K562 (cell line): ENCODE results near the gene TERT. TPM values are rescaled to one million over a fixed set of nuclear protein-coding genes. Genes with fewer than 3 reads are reported as not detected.

Source experiments
- ATAC-seq: fragments of 200-7000 bp; cut with Tn5 transposase; 3 replicates; pipeline ENCODE4 v1.9.1; 2020; ENCODE audit warnings: moderate library complexity
- BruUV-seq: library from RNA; stranded (reverse); fragments of 400-500 nt; replicated peaks from 2 replicates; lab custom pipeline; 2021; lab: Mats Ljungman, UMichigan
- CTCF ChIA-PET: fragments of 300-600 bp; formaldehyde crosslinking; extraction: SDS; loops from one replicate; lab custom pipeline; 2021; ENCODE audit warnings: low intra/inter-chr PET ratio; lab: Yijun Ruan, JAX
- POLR2A ChIA-PET: fragments of 300-600, 350-650 bp; sonication (Branson Sonifier 250); formaldehyde crosslinking; extraction: SDS; loops from one replicate; lab custom pipeline; 2021; ENCODE audit warnings: antibody characterized with exemption, inconsistent platforms; lab: Yijun Ruan, JAX
- DNase-seq, 4 experiments: peaks; one replicate each; pipeline versions ENCODE4 v3.0.0 to v3.0.0-alpha.2; 2011 to 2018; ENCODE audit warnings: low spot score in 3 of 4, mixed read lengths in 3 of 4; ENCODE audit errors: extremely low read depth in 1 of 4
- FAIRE-seq: peaks from 2 replicates; lab custom pipeline; 2011; peaks lifted over from hg19 to GRCh38; lab: Jason Lieb, UNC
- H2AFZ ChIP-seq: 2 replicates; pipeline ENCODE4 v1.6.0; 2011; ENCODE audit warnings: low read depth, low read length, control low read depth, inconsistent platforms
- H3K27ac ChIP-seq: fragments of 200-600 bp; 3 replicates; pipeline ENCODE4 v1.8.0; 2011; ENCODE audit warnings: low read depth, mild to moderate bottlenecking, control low read depth, inconsistent platforms, low read length, moderate library complexity, mixed read lengths; ENCODE audit errors: extremely low read depth
- H3K27me3 ChIP-seq, 2 experiments: fragments of 300-600 bp in 1 of 2; 2 replicates in 1 of 2; 3 replicates in 1 of 2; pipeline versions ENCODE4 v1.6.0 to v1.8.0; 2011; ENCODE audit warnings: inconsistent platforms in 2 of 2, low read length in 2 of 2, mild to moderate bottlenecking in 1 of 2, mixed read lengths in 1 of 2, moderate library complexity in 1 of 2; ENCODE audit not compliant: control insufficient read depth in 2 of 2, insufficient read depth in 2 of 2
- H3K36me3 ChIP-seq: fragments of 300-600 bp; 3 replicates; pipeline ENCODE4 v1.8.0; 2011; ENCODE audit warnings: mild to moderate bottlenecking, low read length, inconsistent platforms; ENCODE audit not compliant: control insufficient read depth, insufficient read depth
- H3K4me1 ChIP-seq, 2 experiments: fragments of 200-600 bp in 1 of 2; replicated peaks in 1 of 2; 2 replicates in 1 of 2; 3 replicates in 1 of 2; pipeline versions ENCODE4 v1.5.1 to v1.8.0; 2011; ENCODE audit warnings: inconsistent platforms in 2 of 2, low read length in 2 of 2, mild to moderate bottlenecking in 1 of 2, mixed read lengths in 1 of 2, moderate library complexity in 1 of 2; ENCODE audit not compliant: control insufficient read depth in 2 of 2, insufficient read depth in 2 of 2
- H3K4me2 ChIP-seq: 2 replicates; pipeline ENCODE4 v1.6.1; 2011; ENCODE audit warnings: low read length, control low read depth, inconsistent platforms, mixed read lengths; ENCODE audit not compliant: insufficient read depth
- H3K4me3 ChIP-seq: fragments of 200-600 bp; sonication (generic), shearing (Covaris generic); 2 replicates; pipeline ENCODE4 v1.5.1; 2016; ENCODE audit warnings: control low read depth, inconsistent platforms
- H3K79me2 ChIP-seq: fragments of 200-600 bp; 3 replicates; pipeline ENCODE4 v1.8.0; 2011; ENCODE audit warnings: low read length, inconsistent platforms; ENCODE audit not compliant: control insufficient read depth, insufficient read depth
- H3K9ac ChIP-seq, 2 experiments: 2 replicates each; pipeline versions ENCODE4 v1.6.0 to v1.6.1; 2011; ENCODE audit warnings: low read depth in 2 of 2, low read length in 2 of 2, control low read depth in 1 of 2, inconsistent platforms in 1 of 2, mild to moderate bottlenecking in 1 of 2, mixed read lengths in 1 of 2; ENCODE audit not compliant: insufficient read depth in 1 of 2
- H3K9me1 ChIP-seq: one replicate; pipeline ENCODE4 v1.6.0; 2011; ENCODE audit warnings: inconsistent platforms, mild to moderate bottlenecking, low read length, moderate library complexity; ENCODE audit not compliant: control insufficient read depth, insufficient read depth
- H3K9me3 ChIP-seq: replicated peaks from 2 replicates; pipeline ENCODE4 v1.5.1; 2011; ENCODE audit warnings: low read depth, low read length, inconsistent platforms; ENCODE audit not compliant: control insufficient read depth, insufficient read depth
- H4K20me1 ChIP-seq: replicated peaks from 2 replicates; pipeline ENCODE4 v1.6.1; 2011; ENCODE audit warnings: low read length, inconsistent platforms, mixed read lengths; ENCODE audit not compliant: control insufficient read depth, insufficient read depth
- CBFB ChIP-seq: sonication (generic); formaldehyde crosslinking; IDR thresholded peaks from 2 replicates; pipeline ENCODE4 v1.4.0; 2020; ENCODE audit warnings: mild to moderate bottlenecking, missing genetic modification reagents
- CBX5 ChIP-seq: IDR thresholded peaks from 2 replicates; pipeline ENCODE4 v1.6.1; 2014; ENCODE audit warnings: low read depth, borderline replicate concordance
- DMBX1 ChIP-seq: fragments of 250-450 bp; sonication (Bioruptor Pico); IDR thresholded peaks from 2 replicates; pipeline ENCODE4 v1.8.0; 2022; ENCODE audit warnings: inconsistent platforms, mild to moderate bottlenecking, moderate library complexity, borderline replicate concordance
- HMG20B ChIP-seq: fragments of 250-450 bp; sonication (Bioruptor Pico); IDR thresholded peaks from 2 replicates; pipeline ENCODE4 v1.5.0; 2021; ENCODE audit warnings: mild to moderate bottlenecking
- MEF2D ChIP-seq: conservative IDR thresholded peaks from 2 replicates; pipeline ENCODE4 v1.6.1; 2016; ENCODE audit warnings: low read depth, missing genetic modification characterization, missing compliant biosample characterization
- NFIX ChIP-seq: fragments of 250-450 bp; sonication (Bioruptor Pico); IDR thresholded peaks from 2 replicates; pipeline ENCODE4 v1.4.0; 2020; ENCODE audit warnings: low read depth, mild to moderate bottlenecking, moderate library complexity
- POLR2G ChIP-seq: fragments of 200-400 bp; formaldehyde crosslinking; IDR thresholded peaks from 2 replicates; pipeline ENCODE4 v1.6.1; 2017; ENCODE audit warnings: low read depth, mild to moderate bottlenecking, antibody characterized with exemption, low read length, moderate library complexity
- RBM34 ChIP-seq: fragments of 200-400 bp; formaldehyde crosslinking; IDR thresholded peaks from 2 replicates; pipeline ENCODE4 v1.6.1; 2018; ENCODE audit warnings: low read length, borderline replicate concordance; ENCODE audit not compliant: insufficient read depth
- SREBF1 ChIP-seq: fragments of 150-350 bp; IDR thresholded peaks from 2 replicates; pipeline ENCODE4 v1.6.1; 2014; ENCODE audit warnings: antibody characterized with exemption, low read depth, low read length, borderline replicate concordance
- ZBTB34 ChIP-seq: fragments of 250-450 bp; sonication (Bioruptor Pico); IDR thresholded peaks from 2 replicates; pipeline ENCODE4 v1.8.0; 2021; ENCODE audit warnings: mild to moderate bottlenecking, moderate library complexity
- ZC3H11A ChIP-seq: IDR thresholded peaks from 2 replicates; pipeline ENCODE4 v1.6.1; 2012; ENCODE audit warnings: low read depth, low read length, improper control_type of control experiment
- ZNF436 ChIP-seq: fragments of 250-450, 450-650 bp; sonication (Bioruptor Pico); formaldehyde crosslinking; IDR thresholded peaks from 2 replicates; pipeline ENCODE4 v1.7.0; 2020; ENCODE audit warnings: mild to moderate bottlenecking
- WGBS: fragments of 100-300 bp; shearing (Covaris generic); methylation state at CpG from one replicate; pipeline ENCODE4 v1.1.6; 2016; ENCODE audit warnings: low coverage, mixed read lengths; ENCODE audit not compliant: insufficient coverage; ENCODE audit errors: missing lambda C conversion rate; 5-methylcytosine and 5-hydroxymethylcytosine counted together
- in situ Hi-C: fragments of 300-500 bp; cut with MboI; formaldehyde crosslinking; loops from 4 replicates; pipeline ENCODE4 v1.15.0; 2018; ENCODE audit warnings: inconsistent platforms, mixed read lengths
- intact Hi-C: fragments of 100-400 bp; cut with micrococcal nuclease; formaldehyde crosslinking; loops from 2 replicates; pipeline ENCODE4 v1.14.2; 2022
- polyA plus RNA-seq, 8 experiments: library from polyadenylated mRNA; depleted of rRNA in 4 of 8; stranded (reverse) in 5 of 8; unstranded in 3 of 8; fragments of >200 nt; fragmentation: Nextera tagmentation in 2 of 8; fragmentation: Illumina TruSeq in 1 of 8; extraction: Ambion mirVana in 2 of 8; extraction: Trizol in 1 of 8; gene quantifications; 2 replicates each; pipeline versions ENCODE4 v1.2.1 to v1.2.3, GENCODE V29; 2011 to 2014; ENCODE audit warnings: inconsistent platforms in 1 of 8, missing spikeins in 1 of 8
- total RNA-seq, 7 experiments: library from RNA; depleted of rRNA in 6 of 7; stranded (reverse); fragments of >200 nt in 6 of 7; fragmentation: Illumina TruSeq in 2 of 7; extraction: Trizol in 2 of 7; gene quantifications; 2 replicates each; pipeline versions ENCODE4 v1.2.1 to v1.2.3, GENCODE V29; 2011 to 2021; ENCODE audit warnings: low replicate concordance in 1 of 7

TERT gene
- total and polyA plus RNA-seq, 9 of the 15 experiments (the other 6 are each of a cell fraction or from before 2014, with no cell fraction given) = 0.08 to 4.5 (median 0.98) TPM; not detected in 1

- H2AFZ ChIP-seq = no peak overlapping the region
- H3K9me3 ChIP-seq = no peaks in the 10 kb centered on the region
- no peaks in the 10 kb centered on the region for H3K27me3 ChIP-seq
- CTCF ChIA-PET = no interaction called here
- no peak overlapping the region for H3K9ac ChIP-seq
- no peak overlapping the region for H3K27ac ChIP-seq
- in situ Hi-C loops = no loop called here
- H3K79me2 ChIP-seq = no peaks in the 10 kb centered on the region
- 93% methylated on average over 22 of the region's 22 CpGs for WGBS
- POLR2A ChIA-PET = interaction anchor here (0.6 kb wide), 1 partner anchor 209 kb away, joined by 3 read pairs; no protein-coding TSS in a partner anchor
- no peak for FAIRE-seq
- H3K4me2 ChIP-seq = no peak overlapping the region
- H4K20me1 ChIP-seq = peaks cover 7% of the 10 kb centered on the region; the same call in 1 of the 2 replicates
- H3K9me1 ChIP-seq = no peaks in the 10 kb centered on the region
- TF ChIP-seq SREBF1 = no peak
- TF ChIP-seq CBX5 = no peak
- peak; percentile 31; the same call in 1 of the 2 replicates for TF ChIP-seq POLR2G
- intact Hi-C loops = no loop called here
- no peak for DNase-seq
- ATAC-seq = no peak
- H3K4me3 ChIP-seq = no peak overlapping the region
- H3K36me3 ChIP-seq = peaks cover 87% of the 10 kb centered on the region
- no TSS peak for BruUV-seq
- peaks cover 0 to 36% of the 10 kb centered on the region in 2 experiments; a peak in 1 of 5 replicates for H3K4me1 ChIP-seq
Observed at GRCh38 chr5:1322036-1322900, 27.4 kb upstream of the TERT start.

- Histone ChIP-seq H2AFZ (no peak overlapping the region), H3K79me2 (no peaks in the 10 kb centered on the region), H3K9me1 (no peaks in the 10 kb centered on the region), H3K9me3 (no peaks in the 10 kb centered on the region), H3K9ac (no peak overlapping the region), H3K4me2 (no peak overlapping the region), H3K36me3 (peaks cover 89% of the 10 kb centered on the region), H3K4me3 (no peak overlapping the region), H3K27ac (no peak overlapping the region), H4K20me1 (peaks cover 7% of the 10 kb centered on the region; the same call in 1 of the 2 replicates), H3K4me1 (peaks cover 3 to 39% of the 10 kb centered on the region in 2 experiments; a peak in 4 of 5 replicates), H3K27me3 (no peaks in the 10 kb centered on the region)
- POLR2A ChIA-PET = interaction anchor here (0.6 to 1.9 kb wide), 2 partner anchors 11 to 208 kb away, joined by 3 to 6 read pairs; no protein-coding TSS in a partner anchor
- TF ChIP-seq ZBTB34 (no peak), RBM34 (no peak), MEF2D (tag) (no peak), NFIX (CRISPR knock-in tag) (no peak), ZC3H11A (no peak), CBFB (no peak), ZNF436 (no peak), HMG20B (CRISPR knock-in tag) (no peak), DMBX1 (CRISPR knock-in tag) (no peak)
- ATAC-seq = no peak
- no peak for DNase-seq
- no peak for FAIRE-seq
- 93% methylated on average over 16 of the region's 16 CpGs for WGBS
- intact Hi-C loops = no loop called here
- in situ Hi-C loops = no loop called here
- CTCF ChIA-PET = no interaction called here
- BruUV-seq = no TSS peak
Observed at GRCh38 chr5:1321576-1321975, 26.7 kb upstream of the TERT start.
